ENCODE measurements around the gene RTKN2. TPM values are rescaled to one million over a fixed set of nuclear protein-coding genes. Genes with fewer than 3 reads are reported as not detected.

The RTKN2 gene
- total and polyA plus RNA-seq, 2 donors (not counting 1 experiment from before 2014, with no cell fraction given): 0.07 to 0.22 TPM

- Histone ChIP-seq H3K27me3 (replicated peaks in 1 of 4; ENCODE audit: control extremely low read depth in 1 of 4, control insufficient read depth in 3 of 4, insufficient read depth in 4 of 4, low read length in 3 of 4) (no peaks in the 10 kb centered on the region), H3K79me2 (ENCODE audit: control insufficient read depth, insufficient read depth, low read length) (no peaks in the 10 kb centered on the region), H2AFZ (ENCODE audit: insufficient read depth, low read depth, low read length, poor library complexity, severe bottlenecking) (no peak overlapping the region), H3K4me3 (ENCODE audit: control extremely low read depth in 1 of 5, extremely low read depth in 1 of 5, insufficient read depth in 1 of 5, low read depth in 2 of 5, low read length in 4 of 5) (no peak overlapping the region), H4K20me1 (ENCODE audit: control insufficient read depth, insufficient read depth, low read length, poor library complexity, severe bottlenecking) (no peaks in the 10 kb centered on the region), H3K4me2 (replicated peaks; ENCODE audit: low read depth, low read length, poor library complexity, severe bottlenecking) (no peak overlapping the region), H3K4me1 (ENCODE audit: control insufficient read depth in 2 of 2, insufficient read depth in 2 of 2, low read length in 2 of 2) (no peaks in the 10 kb centered on the region), H3K9ac (ENCODE audit: low read length) (no peak overlapping the region), H3K27ac (ENCODE audit: low read length in 2 of 2) (no peak overlapping the region), H3K36me3 (replicated peaks in 1 of 2; ENCODE audit: control extremely low read depth in 1 of 2, control insufficient read depth in 1 of 2, extremely low read depth in 1 of 2, insufficient read depth in 2 of 2, low read length in 1 of 2) (no peaks in the 10 kb centered on the region), H3K9me3 (ENCODE audit: control extremely low read depth in 1 of 3, control insufficient read depth in 2 of 3, insufficient read depth in 1 of 3, low read length in 2 of 3) (no peaks in the 10 kb centered on the region)
- intact Hi-C loops (cut with micrococcal nuclease): loop anchor here (10.0 kb wide), 1 partner anchor 113 kb away; the partner anchor contains the start of gene ZNF365
- ATAC-seq (ENCODE audit: low read depth) (no peak), DNase-seq (no peak)
- Mint-ChIP-seq H3K27me3 (no peaks in the 10 kb centered on the region), H3K4me3 (no peak overlapping the region), H3K27ac (no peak overlapping the region), H3K4me1 (no peaks in the 10 kb centered on the region), H3K9me3 (ENCODE audit: insufficient read depth) (no peaks in the 10 kb centered on the region)
- POLR2A ChIA-PET: no interaction called here
- TF ChIP-seq CTCF (IDR thresholded peaks at IDR 0.05): no peak
- CTCF ChIA-PET: interaction anchor here (0.7 to 5.0 kb wide), 5 partner anchors 17 to 896 kb away, joined by 3 to 28 read pairs (median 4); no protein-coding TSS in a partner anchor
Measured at GRCh38 chr10:62261666-62262065, 7.0 kb downstream of the RTKN2 start.

GRCh38 chr10:62259998-62260397 is 8.6 kb downstream of the RTKN2 start:
- H3K79me2 ChIP-seq (ENCODE audit: control insufficient read depth, insufficient read depth, low read length): no peaks in the 10 kb centered on the region
- H3K27ac Mint-ChIP-seq: no peak overlapping the region
- no peak overlapping the region for H3K9ac ChIP-seq (ENCODE audit: low read length)
- no peaks in the 10 kb centered on the region for H3K27me3 Mint-ChIP-seq
- ATAC-seq (ENCODE audit: low read depth) (no peak), DNase-seq (no peak)
- H3K9me3 Mint-ChIP-seq (ENCODE audit: insufficient read depth): no peaks in the 10 kb centered on the region
- no peaks in the 10 kb centered on the region for H3K4me1 Mint-ChIP-seq
- no peaks in the 10 kb centered on the region for H4K20me1 ChIP-seq (ENCODE audit: control insufficient read depth, insufficient read depth, low read length, poor library complexity, severe bottlenecking)
- CTCF ChIA-PET: interaction anchor here (0.6 kb wide), 1 partner anchor 9 kb away, joined by 3 read pairs; the partner anchor contains the start of gene RTKN2
- H3K4me3 ChIP-seq (ENCODE audit: control extremely low read depth in 1 of 5, extremely low read depth in 1 of 5, insufficient read depth in 1 of 5, low read depth in 2 of 5, low read length in 4 of 5): no peak overlapping the region
- no peaks in the 10 kb centered on the region for H3K9me3 ChIP-seq (ENCODE audit: control extremely low read depth in 1 of 3, control insufficient read depth in 2 of 3, insufficient read depth in 1 of 3, low read length in 2 of 3)
- no peak overlapping the region for H3K27ac ChIP-seq (ENCODE audit: low read length in 2 of 2)
- no CpG with 5 or more reads among the region's 1 CpG for WGBS (ENCODE audit: insufficient coverage)
- H3K4me2 ChIP-seq (replicated peaks; ENCODE audit: low read depth, low read length, poor library complexity, severe bottlenecking): no peak overlapping the region
- no peak overlapping the region for H3K4me3 Mint-ChIP-seq
- no peaks in the 10 kb centered on the region for H3K36me3 ChIP-seq (replicated peaks in 1 of 2; ENCODE audit: control extremely low read depth in 1 of 2, control insufficient read depth in 1 of 2, extremely low read depth in 1 of 2, insufficient read depth in 2 of 2, low read length in 1 of 2)
- POLR2A ChIA-PET: no interaction called here
- H2AFZ ChIP-seq (ENCODE audit: insufficient read depth, low read depth, low read length, poor library complexity, severe bottlenecking): no peak overlapping the region
- no peak for TF ChIP-seq CTCF (IDR thresholded peaks at IDR 0.05)
- no peak for TF ChIP-seq EZH2 (IDR thresholded peaks at IDR 0.05; ENCODE audit: borderline replicate concordance, insufficient read depth, low read depth, low read length, poor library complexity, severe bottlenecking)
- intact Hi-C loops (cut with micrococcal nuclease): loop anchor here (10.0 kb wide), 1 partner anchor 115 kb away; the partner anchor contains the start of gene ZNF365
- no peaks in the 10 kb centered on the region for H3K27me3 ChIP-seq (replicated peaks in 1 of 4; ENCODE audit: control extremely low read depth in 1 of 4, control insufficient read depth in 3 of 4, insufficient read depth in 4 of 4, low read length in 3 of 4)
- H3K4me1 ChIP-seq (ENCODE audit: control insufficient read depth in 2 of 2, insufficient read depth in 2 of 2, low read length in 2 of 2): no peaks in the 10 kb centered on the region
